Left lung (tissue), 10 donors: ENCODE measurements around the gene ARRDC2. TPM values are rescaled to one million over a fixed set of nuclear protein-coding genes. Genes with fewer than 3 reads are reported as not detected.

ENCODE experiments used
- ATAC-seq: fragments of 200-7000 bp; cut with Tn5 transposase; one replicate; pipeline ENCODE4 v1.9.1; 2020; ENCODE audit warnings: moderate library complexity
- DNase-seq, 4 donors: peaks; one replicate each; pipeline ENCODE4 v3.0.0-alpha.2; 2013 to 2020
- H3K27ac ChIP-seq, 2 donors: fragments of 200-600 bp; sonication (generic) in 1 of 2; one replicate each; pipeline versions ENCODE4 v1.5.0 to v1.8.0; 2020 to 2021
- H3K27me3 ChIP-seq, 2 donors: fragments of 200-600 bp; sonication (generic) in 1 of 2; one replicate each; pipeline versions ENCODE4 v1.5.0 to v1.8.0; 2020 to 2021
- H3K36me3 ChIP-seq, 2 donors: fragments of 200-600 bp; sonication (generic) in 1 of 2; one replicate each; pipeline versions ENCODE4 v1.5.0 to v1.8.0; 2020 to 2021
- H3K4me1 ChIP-seq, 2 donors: fragments of 200-600 bp; one replicate each; pipeline ENCODE4 v1.8.0; 2021
- H3K4me3 ChIP-seq, 2 donors: fragments of 200-600 bp; sonication (generic) in 1 of 2; one replicate each; pipeline versions ENCODE4 v1.5.0 to v1.8.0; 2020 to 2021; ENCODE audit warnings: mild to moderate bottlenecking in 1 of 2
- H3K9me3 ChIP-seq, 2 donors: fragments of 200-600 bp; sonication (generic) in 1 of 2; one replicate each; pipeline versions ENCODE4 v1.5.0 to v1.8.0; 2020 to 2021
- intact Hi-C, 2 donors: fragments of 100-400 bp; cut with DNase I; formaldehyde crosslinking; loops; one replicate each; pipeline versions ENCODE4 v1.11.2 to v1.14.2; 2022
- polyA plus RNA-seq, 6 donors: library from polyadenylated mRNA; unstranded; fragments of 120-200 nt; gene quantifications; one replicate each; pipeline ENCODE4 v1.2.1, GENCODE V29; 2013; ENCODE audit not compliant: insufficient read length in 6 of 6
- total RNA-seq, 2 donors: library from RNA; stranded (reverse); fragmentation: NEBNext Ultra II Directional; extraction: Animal tissue kit (Norgen Biotek cat#: 25700); gene quantifications; one replicate each; pipeline ENCODE4 v1.2.1, GENCODE V29; 2021
- TF ChIP-seq, protein P1 (sequence below), 2 donors: fragments of 200-600 bp; sonication (generic) in 1 of 2; IDR thresholded peaks; one replicate each; pipeline versions ENCODE4 v1.5.0 to v1.8.0; 2021; ENCODE audit warnings: antibody characterized with exemption in 2 of 2
- donor health status: DM: no; HTN: yes; CAD: no.
- donor health status: DM: no; HTN: no; CAD: no.

ARRDC2 gene
- total and polyA plus RNA-seq, 8 donors, result 7.4 to 37.8 (median 10.3) TPM

DNA sequence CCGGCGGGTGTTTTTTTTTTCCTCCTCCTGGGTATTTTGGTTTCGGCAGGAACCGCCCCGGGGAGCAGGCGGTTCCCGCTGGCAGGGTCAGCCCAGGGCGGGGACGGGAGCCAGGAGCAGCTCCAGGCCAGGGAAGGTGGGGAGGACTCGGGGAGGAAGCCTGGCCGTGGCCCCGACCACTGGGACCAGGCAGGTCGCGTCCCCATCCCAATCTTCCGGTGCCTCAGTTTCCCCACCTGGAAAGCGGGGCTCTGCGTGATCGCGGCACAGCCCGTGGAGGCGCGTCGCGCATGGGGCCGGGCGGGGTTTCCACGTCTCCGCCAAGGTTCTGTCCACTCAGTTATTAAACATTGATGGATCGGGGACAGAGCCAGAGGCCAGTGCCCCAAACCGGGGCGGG, 43.9 kb downstream of the ARRDC2 start:
- peak overlapping the region in 1 of 2 donors; percentile 7 for H3K27ac ChIP-seq
- ATAC-seq (peak; percentile 23), DNase-seq (no peak)
- peaks cover 0 to 21% of the 10 kb centered on the region in 2 donors for H3K27me3 ChIP-seq
- intact Hi-C loops, result loop anchor here in 1 of 2 donors (10.0 kb wide), 1 partner anchor 107 kb away; no protein-coding TSS in a partner anchor
- no peaks in the 10 kb centered on the region for H3K9me3 ChIP-seq
- H3K4me3 ChIP-seq, result no peak overlapping the region
- TF ChIP-seq, protein P1, sequence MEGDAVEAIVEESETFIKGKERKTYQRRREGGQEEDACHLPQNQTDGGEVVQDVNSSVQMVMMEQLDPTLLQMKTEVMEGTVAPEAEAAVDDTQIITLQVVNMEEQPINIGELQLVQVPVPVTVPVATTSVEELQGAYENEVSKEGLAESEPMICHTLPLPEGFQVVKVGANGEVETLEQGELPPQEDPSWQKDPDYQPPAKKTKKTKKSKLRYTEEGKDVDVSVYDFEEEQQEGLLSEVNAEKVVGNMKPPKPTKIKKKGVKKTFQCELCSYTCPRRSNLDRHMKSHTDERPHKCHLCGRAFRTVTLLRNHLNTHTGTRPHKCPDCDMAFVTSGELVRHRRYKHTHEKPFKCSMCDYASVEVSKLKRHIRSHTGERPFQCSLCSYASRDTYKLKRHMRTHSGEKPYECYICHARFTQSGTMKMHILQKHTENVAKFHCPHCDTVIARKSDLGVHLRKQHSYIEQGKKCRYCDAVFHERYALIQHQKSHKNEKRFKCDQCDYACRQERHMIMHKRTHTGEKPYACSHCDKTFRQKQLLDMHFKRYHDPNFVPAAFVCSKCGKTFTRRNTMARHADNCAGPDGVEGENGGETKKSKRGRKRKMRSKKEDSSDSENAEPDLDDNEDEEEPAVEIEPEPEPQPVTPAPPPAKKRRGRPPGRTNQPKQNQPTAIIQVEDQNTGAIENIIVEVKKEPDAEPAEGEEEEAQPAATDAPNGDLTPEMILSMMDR (IDR thresholded peaks at IDR 0.05), result no peak
- H3K4me1 ChIP-seq, result peaks cover 0 to 31% of the 10 kb centered on the region in 2 donors
- H3K36me3 ChIP-seq, result no peaks in the 10 kb centered on the region

DNA sequence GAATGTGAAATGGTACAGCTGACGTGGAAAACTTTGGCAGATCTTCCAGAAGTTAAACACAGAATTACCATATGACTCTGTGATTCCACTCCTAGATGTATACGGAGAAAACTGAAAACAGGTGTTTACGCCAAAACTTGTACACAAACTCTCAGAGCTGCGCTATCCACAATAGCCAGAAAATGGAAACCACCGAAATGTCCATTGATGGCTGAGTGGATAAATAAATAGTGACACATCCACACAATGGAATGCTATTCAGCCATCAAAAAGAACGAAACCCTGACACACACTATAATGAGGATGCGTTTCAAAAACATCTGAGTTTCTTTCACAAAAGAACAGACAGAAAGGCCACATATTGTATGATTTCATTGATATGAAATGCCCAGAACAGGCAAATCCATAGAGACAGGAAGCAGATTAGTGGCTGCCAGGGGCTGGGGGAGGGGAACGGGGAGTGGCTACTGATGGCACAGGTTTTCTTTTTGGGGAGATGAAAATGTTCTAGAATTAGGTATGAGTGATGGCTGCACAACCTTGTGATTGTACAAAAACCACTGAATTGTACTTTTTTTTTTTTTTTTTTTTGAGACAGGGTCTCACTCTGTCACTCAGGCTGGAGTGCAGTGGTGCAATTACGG, 45.7 kb downstream of the ARRDC2 start:
- Histone ChIP-seq H3K27ac (no peak overlapping the region), H3K9me3 (no peaks in the 10 kb centered on the region), H3K27me3 (peaks cover 0 to 21% of the 10 kb centered on the region in 2 donors), H3K4me3 (no peak overlapping the region), H3K36me3 (no peaks in the 10 kb centered on the region), H3K4me1 (peaks cover 10 to 47% of the 10 kb centered on the region in 2 donors)
- TF ChIP-seq, protein P1 (IDR thresholded peaks at IDR 0.05), result no peak
- ATAC-seq (no peak), DNase-seq (peak in 1 of 4 donors; percentile 13)
- intact Hi-C loops, result loop anchor here in 1 of 2 donors (10.0 kb wide), 1 partner anchor 109 kb away; no protein-coding TSS in a partner anchor

DNA sequence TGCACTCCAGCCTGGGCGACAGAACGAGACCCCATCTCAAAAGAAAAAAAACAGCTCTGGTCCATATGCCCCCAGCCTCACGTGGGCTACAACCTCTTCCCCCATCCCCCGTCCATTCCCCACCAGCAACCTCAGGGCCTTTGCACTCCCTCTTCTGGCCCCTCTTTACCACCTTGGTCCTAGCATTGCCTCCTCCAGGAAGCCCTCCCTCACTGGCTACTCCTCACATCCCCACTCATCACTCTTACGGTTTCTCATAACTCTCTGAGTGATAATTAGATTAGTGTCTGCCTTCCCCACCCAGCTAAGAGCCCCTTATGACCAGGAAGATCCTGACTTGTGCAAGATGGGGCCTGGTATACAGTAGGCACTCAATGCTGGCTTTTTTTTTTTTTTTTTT, 48.0 kb downstream of the ARRDC2 start:
- ATAC-seq (no peak), DNase-seq (no peak)
- Histone ChIP-seq H3K4me1 (peaks cover 11 to 28% of the 10 kb centered on the region in 2 donors), H3K9me3 (no peaks in the 10 kb centered on the region), H3K36me3 (no peaks in the 10 kb centered on the region), H3K27me3 (peaks cover 0 to 19% of the 10 kb centered on the region in 2 donors), H3K27ac (no peak overlapping the region), H3K4me3 (no peak overlapping the region)
- intact Hi-C loops, result loop anchor here (5.0 to 10.0 kb wide), 2 partner anchors 49 to 111 kb away; partner anchors contain the start of gene ARRDC2 (in 1 of the 2)
- TF ChIP-seq, protein P1 (IDR thresholded peaks at IDR 0.05), result no peak

DNA sequence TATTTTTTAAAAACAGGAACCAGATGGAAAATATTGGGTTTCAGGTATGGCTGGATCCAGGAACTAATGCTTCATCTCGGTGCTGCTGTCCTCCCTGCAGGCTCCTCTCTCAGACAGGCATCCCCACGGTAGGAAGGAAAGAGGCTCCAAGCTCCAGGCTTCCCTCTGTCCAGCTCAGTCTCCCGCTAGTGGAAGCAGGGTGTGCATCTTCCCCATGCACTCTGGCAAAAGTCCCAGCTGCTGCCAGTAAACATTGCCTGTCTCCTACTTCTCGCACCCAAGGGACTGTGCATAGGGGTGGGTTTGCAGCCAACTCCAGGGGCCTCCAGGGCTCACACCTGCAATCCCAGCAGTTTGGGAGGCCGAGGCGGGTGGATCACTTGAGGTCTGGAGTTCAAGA, 49.6 kb downstream of the ARRDC2 start:
- H3K9me3 ChIP-seq, result no peaks in the 10 kb centered on the region
- TF ChIP-seq, protein P1 (IDR thresholded peaks at IDR 0.05), result no peak
- no peaks in the 10 kb centered on the region for H3K36me3 ChIP-seq
- H3K4me1 ChIP-seq, result peaks cover 11 to 20% of the 10 kb centered on the region in 2 donors
- peak overlapping the region in 1 of 2 donors; percentile 34 for H3K4me3 ChIP-seq
- H3K27me3 ChIP-seq, result peaks cover 0 to 3% of the 10 kb centered on the region in 2 donors
- DNase-seq, result no peak
- H3K27ac ChIP-seq, result peak overlapping the region; percentile 75 to 79
- ATAC-seq, result peak; percentile 35
- intact Hi-C loops, result loop anchor here (5.0 to 10.0 kb wide), 2 partner anchors 50 to 113 kb away; partner anchors contain the start of gene ARRDC2 (in 1 of the 2)
